Muscle of leg (tissue), 11 donors: ENCODE measurements around the gene WDR70. TPM values are rescaled to one million over a fixed set of nuclear protein-coding genes. Genes with fewer than 3 reads are reported as not detected.
"Not testable (repeated sequence)": the region's sequence is repeated elsewhere in the genome, so short reads cannot be mapped to it uniquely, and the experiment has no call there.

Experiments
- DNase-seq: peaks from one replicate; pipeline ENCODE4 v3.0.0; 2013
- H3K27ac ChIP-seq: one replicate; pipeline ENCODE4 v1.5.1; 2013; ENCODE audit warnings: mild to moderate bottlenecking, low read length, control low read depth
- H3K27me3 ChIP-seq: one replicate; pipeline ENCODE4 v1.6.1; 2013; ENCODE audit warnings: low read length; ENCODE audit not compliant: control insufficient read depth, insufficient read depth
- H3K36me3 ChIP-seq: one replicate; pipeline ENCODE4 v1.6.1; 2013; ENCODE audit warnings: low read length; ENCODE audit not compliant: control insufficient read depth, insufficient read depth
- H3K4me1 ChIP-seq: one replicate; pipeline ENCODE4 v1.6.1; 2013; ENCODE audit warnings: low read length; ENCODE audit not compliant: control insufficient read depth, insufficient read depth
- H3K4me3 ChIP-seq: one replicate; pipeline ENCODE4 v1.5.1; 2013; ENCODE audit warnings: low read length, control low read depth
- H3K9me3 ChIP-seq: replicated peaks from 2 replicates; pipeline ENCODE4 v1.6.1; 2013; ENCODE audit warnings: low read depth, low read length; ENCODE audit not compliant: control insufficient read depth
- WGBS: methylation state at CpG from one replicate; pipeline ENCODE4 v1.1.5; 2013; ENCODE audit warnings: missing lambda C conversion rate; ENCODE audit not compliant: insufficient coverage; 5-methylcytosine and 5-hydroxymethylcytosine counted together
- polyA plus RNA-seq, 8 donors: library from polyadenylated mRNA; unstranded; fragments of 120-200 nt; gene quantifications; one replicate each; pipeline versions ENCODE4 v1.2.1 to v1.2.3, GENCODE V29; 2013; ENCODE audit warnings: inconsistent platforms in 1 of 8, low replicate concordance in 1 of 8; ENCODE audit not compliant: insufficient read length in 8 of 8, insufficient read depth in 1 of 8
- total RNA-seq: library from RNA; stranded (reverse); fragments of 120-200 nt; gene quantifications from one replicate; pipeline ENCODE4 v1.2.4, GENCODE V29; 2013

Gene WDR70
- total and polyA plus RNA-seq, 9 donors: 24.3 to 44.2 (median 27.4) TPM

- no peak overlapping the region for H3K27ac ChIP-seq
- no peak overlapping the region for H3K4me3 ChIP-seq
- H3K27me3 ChIP-seq: no peaks in the 10 kb centered on the region
- no peak for DNase-seq
- no peaks in the 10 kb centered on the region for H3K4me1 ChIP-seq
- 90% methylated on average over 3 of the region's 5 CpGs for WGBS
- no peaks in the 10 kb centered on the region for H3K9me3 ChIP-seq
- peaks cover 29% of the 10 kb centered on the region for H3K36me3 ChIP-seq
These were observed 17.2 kb downstream of the WDR70 start for GRCh38 chr5:37396352-37396751.

DNA sequence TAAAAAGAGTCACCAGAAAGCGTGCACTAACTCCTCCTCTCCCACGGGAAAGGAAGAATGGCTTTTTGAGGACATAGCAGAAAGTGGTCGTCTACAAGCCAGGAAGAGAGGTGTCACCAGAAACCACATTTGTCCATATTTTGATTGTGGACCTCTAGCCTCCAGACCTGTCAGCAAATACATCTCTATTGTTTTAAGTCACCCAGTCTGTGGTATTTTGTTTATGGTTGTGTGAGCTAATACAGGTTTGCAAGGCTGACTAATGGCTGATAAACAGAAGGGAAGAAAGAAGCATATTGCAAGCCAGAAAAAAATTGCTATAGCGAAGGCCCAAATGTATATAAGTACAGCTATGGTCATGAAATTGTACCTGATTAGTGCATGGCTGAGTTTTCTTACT lies 21.4 kb downstream of the WDR70 start:
- Histone ChIP-seq H3K36me3 (peaks cover 14% of the 10 kb centered on the region), H3K4me1 (no peaks in the 10 kb centered on the region), H3K27ac (no peak overlapping the region), H3K4me3 (no peak overlapping the region), H3K27me3 (no peaks in the 10 kb centered on the region), H3K9me3 (no peaks in the 10 kb centered on the region)
- no peak for DNase-seq
- WGBS: 100% methylated on average over 1 of the region's 4 CpGs

DNA sequence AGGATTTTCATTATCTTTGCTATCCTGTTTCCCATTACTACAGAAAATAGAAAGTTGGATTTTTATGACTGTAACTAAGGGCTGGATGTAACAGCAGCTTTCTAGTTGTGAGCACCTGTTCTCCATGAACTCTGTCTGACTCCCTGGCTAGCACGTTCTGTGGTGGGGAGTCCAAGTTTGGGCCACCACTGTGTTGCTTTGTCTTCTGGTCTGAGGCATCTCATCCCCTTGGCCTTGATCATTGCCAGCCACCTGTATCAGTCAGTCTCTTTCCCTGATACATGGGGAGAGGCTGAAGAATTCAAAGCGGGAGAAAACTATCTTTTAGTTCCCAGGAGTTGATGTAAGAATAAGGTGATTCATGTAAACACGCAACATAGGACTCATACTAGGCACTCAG lies 33.4 kb downstream of the WDR70 start:
- Histone ChIP-seq H3K4me1 (no peaks in the 10 kb centered on the region), H3K9me3 (no peaks in the 10 kb centered on the region), H3K36me3 (peaks cover 9% of the 10 kb centered on the region), H3K27me3 (no peaks in the 10 kb centered on the region), H3K27ac (no peak overlapping the region), H3K4me3 (no peak overlapping the region)
- peak; percentile 36 for DNase-seq
- 50% methylated on average over 1 of the region's 3 CpGs for WGBS

DNA sequence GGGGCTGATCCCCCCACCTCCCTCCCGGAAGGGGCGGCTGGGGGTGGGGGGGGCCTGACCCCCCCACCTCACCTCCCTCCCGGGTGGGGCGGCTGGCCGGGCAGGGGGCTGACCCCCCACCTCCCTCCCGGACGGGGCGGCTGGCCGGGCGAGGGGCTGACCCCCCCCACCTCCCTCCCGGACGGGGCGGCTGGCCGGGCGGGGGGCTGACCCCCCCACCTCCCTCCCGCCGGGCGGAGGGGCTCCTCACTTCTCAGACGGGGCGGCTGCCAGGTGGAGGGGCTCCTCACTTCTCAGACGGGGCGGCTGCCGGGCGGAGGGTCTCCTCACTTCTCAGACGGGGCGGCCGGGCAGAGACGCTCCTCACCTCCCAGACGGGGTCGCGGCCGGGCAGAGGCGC lies 36.3 kb downstream of the WDR70 start:
- not testable (repeated sequence) for H3K4me1 ChIP-seq, DNase-seq, H3K9me3 ChIP-seq, H3K27ac ChIP-seq, H3K27me3 ChIP-seq, H3K4me3 ChIP-seq, H3K36me3 ChIP-seq
- WGBS: no CpG with 5 or more reads among the region's 33 CpGs

- WGBS: 99% methylated on average over 7 of the region's 9 CpGs
- Histone ChIP-seq H3K27ac (no peak overlapping the region), H3K36me3 (peaks cover 8% of the 10 kb centered on the region), H3K9me3 (no peaks in the 10 kb centered on the region), H3K4me3 (no peak overlapping the region), H3K4me1 (no peaks in the 10 kb centered on the region), H3K27me3 (no peaks in the 10 kb centered on the region)
- no peak for DNase-seq
These were observed 38.2 kb downstream of the WDR70 start for GRCh38 chr5:37417347-37417746.

GRCh38 chr5:37424441-37424840 lies 45.3 kb downstream of the WDR70 start:
- peaks cover 10% of the 10 kb centered on the region for H3K36me3 ChIP-seq
- DNase-seq: no peak
- no peak overlapping the region for H3K27ac ChIP-seq
- H3K4me1 ChIP-seq: no peaks in the 10 kb centered on the region
- H3K9me3 ChIP-seq: no peaks in the 10 kb centered on the region
- over 99% methylated on average over 6 of the region's 8 CpGs for WGBS
- no peak overlapping the region for H3K4me3 ChIP-seq
- H3K27me3 ChIP-seq: no peaks in the 10 kb centered on the region

GRCh38 chr5:37428044-37428443 lies 48.9 kb downstream of the WDR70 start:
- H3K36me3 ChIP-seq: peaks cover 5% of the 10 kb centered on the region
- no CpG with 5 or more reads among the region's 1 CpG for WGBS
- no peak overlapping the region for H3K27ac ChIP-seq
- H3K4me1 ChIP-seq: no peaks in the 10 kb centered on the region
- H3K4me3 ChIP-seq: no peak overlapping the region
- H3K27me3 ChIP-seq: no peaks in the 10 kb centered on the region
- no peaks in the 10 kb centered on the region for H3K9me3 ChIP-seq
- no peak for DNase-seq

- Histone ChIP-seq H3K27me3 (no peaks in the 10 kb centered on the region), H3K36me3 (no peaks in the 10 kb centered on the region), H3K27ac (no peak overlapping the region)
These were observed 56.1 kb downstream of the WDR70 start for GRCh38 chr5:37435261-37435660.

DNA sequence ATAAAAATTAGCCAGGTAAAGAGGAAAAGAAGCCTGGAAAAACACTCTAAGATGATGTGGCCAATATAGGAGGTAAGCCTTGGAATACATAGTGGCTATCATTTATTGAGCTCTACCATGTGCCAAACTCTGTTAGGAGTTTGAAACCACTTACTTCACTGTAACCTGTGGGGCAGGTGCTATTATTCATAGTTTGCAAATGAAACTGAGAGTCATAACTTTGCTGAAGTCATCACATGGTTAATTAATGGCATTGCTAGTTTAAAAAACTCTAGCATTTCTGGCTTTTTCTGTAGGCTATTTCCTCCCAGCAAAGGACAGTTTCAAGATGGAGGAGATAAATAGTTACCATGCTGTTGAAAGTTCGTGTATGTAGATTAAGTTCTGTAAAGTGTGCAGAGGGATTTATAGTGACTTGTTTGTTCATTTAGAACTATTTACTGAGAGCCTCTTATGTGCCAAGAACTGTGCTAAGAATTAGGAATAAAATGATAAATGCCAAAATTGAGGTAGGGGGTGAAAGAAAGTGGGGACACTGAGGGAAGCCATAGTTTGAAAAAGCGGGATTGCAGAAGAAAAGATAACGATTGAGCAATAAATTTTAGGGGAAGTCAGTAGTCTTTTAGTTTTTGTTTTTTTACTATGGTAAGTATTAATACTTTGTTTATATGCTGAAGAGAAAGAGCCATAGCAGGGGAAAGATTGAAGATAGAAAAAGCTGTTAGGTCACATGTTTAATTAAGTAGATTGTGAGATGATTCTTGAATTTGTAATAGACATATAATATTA lies 57.2 kb downstream of the WDR70 start:
- DNase-seq: no peak
- H3K9me3 ChIP-seq: no peaks in the 10 kb centered on the region
- no peak overlapping the region for H3K4me3 ChIP-seq
- no peaks in the 10 kb centered on the region for H3K27me3 ChIP-seq
- no peak overlapping the region for H3K27ac ChIP-seq
- H3K36me3 ChIP-seq: no peaks in the 10 kb centered on the region
- no peaks in the 10 kb centered on the region for H3K4me1 ChIP-seq
- WGBS: 82% methylated on average over 2 of the region's 3 CpGs

More at GRCh38 chr5:37435261-37435660, 56.1 kb downstream of the WDR70 start:
- H3K9me3 ChIP-seq: no peaks in the 10 kb centered on the region
- no peak for DNase-seq
- H3K4me1 ChIP-seq: no peaks in the 10 kb centered on the region
- no peak overlapping the region for H3K4me3 ChIP-seq

GRCh38 chr5:37437711-37438110 lies 58.6 kb downstream of the WDR70 start:
- no peak overlapping the region for H3K4me3 ChIP-seq
- H3K4me1 ChIP-seq: no peaks in the 10 kb centered on the region
- no peak overlapping the region for H3K27ac ChIP-seq
- DNase-seq: no peak
- H3K9me3 ChIP-seq: no peaks in the 10 kb centered on the region
- no peaks in the 10 kb centered on the region for H3K36me3 ChIP-seq
- H3K27me3 ChIP-seq: no peaks in the 10 kb centered on the region
- WGBS: no CpG with 5 or more reads among the region's 2 CpGs

GRCh38 chr5:37445783-37446182 lies 66.7 kb downstream of the WDR70 start:
- not testable (repeated sequence) for H3K4me3 ChIP-seq, H3K27ac ChIP-seq, H3K4me1 ChIP-seq, H3K9me3 ChIP-seq, H3K36me3 ChIP-seq, H3K27me3 ChIP-seq, DNase-seq
- no CpG with 5 or more reads among the region's 3 CpGs for WGBS
